CD14-positive monocyte (primary cell): ENCODE data around the gene CDC45. TPM values are rescaled to one million over a fixed set of nuclear protein-coding genes. Genes with fewer than 3 reads are reported as not detected.

ENCODE experiments used
- DNase-seq, 3 donors: peaks; one replicate each; pipeline ENCODE4 v3.0.0-alpha.2; 2011 to 2022
- H2AFZ ChIP-seq: 2 replicates; pipeline ENCODE4 v1.6.0; 2012; ENCODE audit warnings: mild to moderate bottlenecking, low read depth, low read length, inconsistent platforms; ENCODE audit not compliant: insufficient read depth, poor library complexity, severe bottlenecking
- H3K27ac ChIP-seq, 2 donors: 1 replicate in 1 of 2; 2 replicates in 1 of 2; pipeline ENCODE4 v1.5.1; 2012 to 2013; ENCODE audit warnings: low read length in 2 of 2, control low read depth in 1 of 2, inconsistent platforms in 1 of 2, low read depth in 1 of 2, mild to moderate bottlenecking in 1 of 2
- H3K27me3 ChIP-seq, 2 donors: one replicate each; pipeline versions ENCODE4 v1.6.0 to v1.6.1; 2011 to 2013; ENCODE audit warnings: low read length in 2 of 2; ENCODE audit not compliant: control insufficient read depth in 2 of 2, insufficient read depth in 2 of 2
- H3K36me3 ChIP-seq, 2 donors: replicated peaks in 1 of 2; 1 replicate in 1 of 2; 2 replicates in 1 of 2; pipeline versions ENCODE4 v1.5.1 to v1.6.1; 2012 to 2013; ENCODE audit warnings: low read length in 2 of 2, control low read depth in 1 of 2, inconsistent platforms in 1 of 2, mild to moderate bottlenecking in 1 of 2; ENCODE audit not compliant: insufficient read depth in 2 of 2, control insufficient read depth in 1 of 2
- H3K4me1 ChIP-seq, 2 donors: 1 replicate in 1 of 2; 2 replicates in 1 of 2; pipeline versions ENCODE4 v1.5.1 to v1.6.1; 2012 to 2013; ENCODE audit warnings: low read length in 2 of 2, control low read depth in 1 of 2, inconsistent platforms in 1 of 2, mild to moderate bottlenecking in 1 of 2, moderate library complexity in 1 of 2; ENCODE audit not compliant: insufficient read depth in 2 of 2, control insufficient read depth in 1 of 2
- H3K4me2 ChIP-seq: replicated peaks from 2 replicates; pipeline ENCODE3; 2012; ENCODE audit warnings: low read length, moderate library complexity, mild to moderate bottlenecking; ENCODE audit not compliant: poor library complexity, severe bottlenecking; ENCODE audit errors: extremely low read depth
- H3K4me3 ChIP-seq, 3 experiments: fragments of 200-600 bp in 1 of 3; sonication (generic) in 1 of 3; replicated peaks in 1 of 3; 1 replicate in 2 of 3; 2 replicates in 1 of 3; pipeline ENCODE4 v1.5.1; 2011 to 2013; ENCODE audit warnings: low read length in 3 of 3, mild to moderate bottlenecking in 3 of 3, control low read depth in 2 of 3, low read depth in 2 of 3, inconsistent platforms in 1 of 3, moderate library complexity in 1 of 3
- H3K79me2 ChIP-seq: 2 replicates; pipeline ENCODE4 v1.6.0; 2012; ENCODE audit warnings: mild to moderate bottlenecking, control low read depth, inconsistent platforms, low read length, moderate library complexity; ENCODE audit not compliant: insufficient read depth
- H3K9ac ChIP-seq: 2 replicates; pipeline ENCODE4 v1.6.0; 2017; ENCODE audit warnings: low read length, mild to moderate bottlenecking; ENCODE audit not compliant: insufficient read depth, poor library complexity, severe bottlenecking
- H3K9me3 ChIP-seq, 2 donors: replicated peaks in 1 of 2; 1 replicate in 1 of 2; 2 replicates in 1 of 2; pipeline versions ENCODE4 v1.5.1 to v1.6.1; 2012 to 2013; ENCODE audit warnings: low read length in 2 of 2, control low read depth in 1 of 2; ENCODE audit not compliant: control insufficient read depth in 1 of 2, insufficient read depth in 1 of 2
- H4K20me1 ChIP-seq: 2 replicates; pipeline ENCODE4 v1.6.0; 2012; ENCODE audit warnings: mild to moderate bottlenecking, low read length, control low read depth, moderate library complexity; ENCODE audit not compliant: insufficient read depth
- H3K27ac Mint-ChIP-seq, 7 donors: one replicate each; pipeline ENCODE4 v1.8.0; 2020; ENCODE audit warnings: mild to moderate bottlenecking in 7 of 7, mixed read lengths in 7 of 7, moderate library complexity in 6 of 7, inconsistent platforms in 2 of 7
- H3K27me3 Mint-ChIP-seq, 3 donors: one replicate each; pipeline ENCODE4 v1.8.0; 2021 to 2022; ENCODE audit warnings: low read depth in 3 of 3, mild to moderate bottlenecking in 3 of 3, mixed read lengths in 3 of 3, moderate library complexity in 3 of 3, inconsistent platforms in 1 of 3
- H3K36me3 Mint-ChIP-seq, 2 donors: one replicate each; pipeline ENCODE4 v1.8.0; 2020; ENCODE audit warnings: mixed read lengths in 2 of 2, inconsistent platforms in 1 of 2, mild to moderate bottlenecking in 1 of 2
- H3K4me1 Mint-ChIP-seq: one replicate; pipeline ENCODE4 v1.8.0; 2020; ENCODE audit warnings: mild to moderate bottlenecking, mixed read lengths
- H3K4me3 Mint-ChIP-seq, 2 donors: one replicate each; pipeline ENCODE4 v1.8.0; 2020; ENCODE audit warnings: mild to moderate bottlenecking in 2 of 2, mixed read lengths in 2 of 2, moderate library complexity in 1 of 2
- H3K9me3 Mint-ChIP-seq, 7 donors: one replicate each; pipeline ENCODE4 v1.8.0; 2020 to 2022; ENCODE audit warnings: mixed read lengths in 7 of 7, mild to moderate bottlenecking in 6 of 7, moderate library complexity in 6 of 7, inconsistent platforms in 2 of 7
- CTCF ChIP-seq: fragments of 200-600 bp; IDR thresholded peaks from one replicate; pipeline ENCODE4 v1.8.0; 2022; ENCODE audit warnings: antibody characterized with exemption, mild to moderate bottlenecking
- WGBS: methylation state at CpG from one replicate; pipeline ENCODE4 v1.1.5; 2013; ENCODE audit warnings: missing lambda C conversion rate; ENCODE audit not compliant: insufficient coverage; 5-methylcytosine and 5-hydroxymethylcytosine counted together
- intact Hi-C, 2 donors: fragments of 100-400 bp; cut with micrococcal nuclease; formaldehyde crosslinking; loops; one replicate each; pipeline versions ENCODE4 v1.15.0 to v1.15.1; 2023
- polyA plus RNA-seq, 3 donors: library from polyadenylated mRNA; depleted of rRNA in 1 of 3; unstranded in 2 of 3; stranded (reverse) in 1 of 3; fragments of 300-500 nt in 2 of 3; fragments of >200 nt in 1 of 3; fragmentation: Illumina TruSeq in 2 of 3; gene quantifications; 1 replicate in 2 of 3; 2 replicates in 1 of 3; pipeline ENCODE4 v1.2.3, GENCODE V29; 2012 to 2021

CDC45 gene
- polyA plus RNA-seq, 3 donors, result 0.04 TPM; not detected in 2

- TF ChIP-seq CTCF, result no peak
- no peaks in the 10 kb centered on the region for H3K4me1 ChIP-seq
- H3K4me2 ChIP-seq, result no peak overlapping the region
- no peaks in the 10 kb centered on the region for H4K20me1 ChIP-seq
- H3K4me3 ChIP-seq, result no peak overlapping the region
- H2AFZ ChIP-seq, result no peak overlapping the region
- H3K79me2 ChIP-seq, result no peaks in the 10 kb centered on the region
- no peak overlapping the region for H3K27ac ChIP-seq
- H3K9me3 Mint-ChIP-seq, result peaks cover 0 to 17% (median 13%) of the 10 kb centered on the region in 7 donors
- no peaks in the 10 kb centered on the region for H3K27me3 ChIP-seq
- no peaks in the 10 kb centered on the region for H3K36me3 Mint-ChIP-seq
- no peaks in the 10 kb centered on the region for H3K4me1 Mint-ChIP-seq
- no peak overlapping the region for H3K27ac Mint-ChIP-seq
- intact Hi-C loops, result no loop called here
- no peak overlapping the region for H3K4me3 Mint-ChIP-seq
- no peak overlapping the region for H3K9ac ChIP-seq
- peaks cover 0 to 8% of the 10 kb centered on the region in 2 donors for H3K9me3 ChIP-seq
- WGBS, result 94% methylated on average over 7 of the region's 12 CpGs
- H3K36me3 ChIP-seq, result no peaks in the 10 kb centered on the region
- no peak for DNase-seq
- H3K27me3 Mint-ChIP-seq, result peaks cover 4 to 7% (median 6%) of the 10 kb centered on the region in 3 donors
Measured at GRCh38 chr22:19554834-19555404, 75.2 kb downstream of the CDC45 start.

- Histone ChIP-seq H3K9ac (no peak overlapping the region), H3K36me3 (no peaks in the 10 kb centered on the region), H2AFZ (no peak overlapping the region), H4K20me1 (no peaks in the 10 kb centered on the region), H3K27me3 (no peaks in the 10 kb centered on the region), H3K4me2 (no peak overlapping the region), H3K27ac (no peak overlapping the region), H3K79me2 (no peaks in the 10 kb centered on the region), H3K4me3 (no peak overlapping the region), H3K4me1 (no peaks in the 10 kb centered on the region), H3K9me3 (peaks cover 0 to 8% of the 10 kb centered on the region in 2 donors)
- TF ChIP-seq CTCF, result no peak
- H3K9me3 Mint-ChIP-seq, result peaks cover 0 to 17% (median 13%) of the 10 kb centered on the region in 7 donors
- no peak overlapping the region for H3K27ac Mint-ChIP-seq
- peaks cover 3 to 6% (median 4%) of the 10 kb centered on the region in 3 donors for H3K27me3 Mint-ChIP-seq
- H3K36me3 Mint-ChIP-seq, result no peaks in the 10 kb centered on the region
- intact Hi-C loops, result no loop called here
- no peak overlapping the region for H3K4me3 Mint-ChIP-seq
- no peaks in the 10 kb centered on the region for H3K4me1 Mint-ChIP-seq
- no peak for DNase-seq
- WGBS, result 98% methylated on average over 5 of the region's 6 CpGs
Measured at GRCh38 chr22:19555651-19556050, 75.9 kb downstream of the CDC45 start.
